Umbilical cord (tissue), 2 donors: ENCODE measurements around the gene TRAPPC6A. TPM values are rescaled to one million over a fixed set of nuclear protein-coding genes. Genes with fewer than 3 reads are reported as not detected.

Experiments
- DNase-seq: peaks from one replicate; pipeline ENCODE4 v3.0.0-alpha.2; 2015; ENCODE audit warnings: low spot score
- total RNA-seq: library from RNA; depleted of rRNA; stranded (reverse); fragments of >200 nt; gene quantifications from one replicate; pipeline ENCODE4 v1.2.3, GENCODE V29; 2014; ENCODE audit warnings: low replicate concordance; ENCODE audit not compliant: insufficient read depth

Gene TRAPPC6A
- total RNA-seq, 1 donor from 2014 or later = 12.5 TPM

GRCh38 chr19:45149129-45149528 is 28.9 kb downstream of the TRAPPC6A start:
- no peak for DNase-seq

- no peak for DNase-seq
Observed at GRCh38 chr19:45147835-45148676, 30.0 kb downstream of the TRAPPC6A start.

GRCh38 chr19:45146741-45147205 is 31.3 kb downstream of the TRAPPC6A start:
- DNase-seq = no peak

- no peak for DNase-seq
Observed at GRCh38 chr19:45146251-45146650, 31.8 kb downstream of the TRAPPC6A start.

GRCh38 chr19:45145270-45146189 is 32.5 kb downstream of the TRAPPC6A start:
- no peak for DNase-seq

- DNase-seq = no peak
Observed at GRCh38 chr19:45144431-45145269, 33.4 kb downstream of the TRAPPC6A start.

GRCh38 chr19:45142726-45143110 is 35.3 kb downstream of the TRAPPC6A start:
- DNase-seq = no peak

GRCh38 chr19:45142016-45142725 is 35.9 kb downstream of the TRAPPC6A start:
- DNase-seq = no peak

- no peak for DNase-seq
Observed at GRCh38 chr19:45141203-45141900, 36.7 kb downstream of the TRAPPC6A start.

- DNase-seq = no peak
Observed at GRCh38 chr19:45140533-45140932, 37.5 kb downstream of the TRAPPC6A start.

GRCh38 chr19:45140144-45140503 is 37.9 kb downstream of the TRAPPC6A start:
- DNase-seq = no peak

GRCh38 chr19:45139286-45140143 is 38.5 kb downstream of the TRAPPC6A start:
- DNase-seq = no peak

- no peak for DNase-seq
Observed at GRCh38 chr19:45138303-45138751, 39.7 kb downstream of the TRAPPC6A start.

GRCh38 chr19:45137179-45137761 is 40.8 kb downstream of the TRAPPC6A start:
- no peak for DNase-seq

- DNase-seq = no peak
Observed at GRCh38 chr19:45136507-45137178, 41.4 kb downstream of the TRAPPC6A start.

GRCh38 chr19:45135176-45135885 is 42.7 kb downstream of the TRAPPC6A start:
- DNase-seq = no peak

GRCh38 chr19:45133661-45134060 is 44.4 kb downstream of the TRAPPC6A start:
- DNase-seq = no peak
